ENCODE measurements around the gene OPCML. TPM values are rescaled to one million over a fixed set of nuclear protein-coding genes. Genes with fewer than 3 reads are reported as not detected.

OPCML gene
- total RNA-seq, 1 experiment from 2014 or later: not detected

- DNase-seq (ENCODE audit: low read depth, low spot score) (no peak), ATAC-seq (no peak)
- Histone ChIP-seq H3K4me1 (ENCODE audit: control insufficient read depth, insufficient read depth, low read length) (no peaks in the 10 kb centered on the region), H3K9me3 (ENCODE audit: control insufficient read depth, insufficient read depth, low read depth, low read length) (no peaks in the 10 kb centered on the region), H3K27ac (ENCODE audit: low read length) (no peak overlapping the region), H3K27me3 (ENCODE audit: control insufficient read depth, insufficient read depth, low read length) (no peaks in the 10 kb centered on the region), H3K36me3 (ENCODE audit: control insufficient read depth, insufficient read depth, low read length) (no peaks in the 10 kb centered on the region), H3K4me3 (ENCODE audit: low read depth in 2 of 2, low read length in 2 of 2) (no peak overlapping the region)
- no TSS peak for BruUV-seq (replicated peaks)
- in situ Hi-C loops (cut with HindIII; ENCODE audit: low pct_unique_long_range_greater_than_20kb, low sequenced_read_pairs) (no loop called here), intact Hi-C loops (cut with micrococcal nuclease; ENCODE audit: unreplicated experiment) (no loop called here)
- TF ChIP-seq POLR2AphosphoS5 (IDR thresholded peaks at IDR 0.05; ENCODE audit: low read depth, low read length) (no peak), TCF7L2 (IDR thresholded peaks at IDR 0.05; ENCODE audit: low read depth, low read length) (no peak), SIN3A (IDR thresholded peaks at IDR 0.05; ENCODE audit: borderline replicate concordance, insufficient read depth, low read depth, low read length) (no peak)
- POLR2A ChIA-PET: no interaction called here
- CTCF ChIA-PET: no interaction called here
These were observed 527.9 kb downstream of the OPCML start for GRCh38 chr11:133004369-133004768.

GRCh38 chr11:132999516-132999915, 532.8 kb downstream of the OPCML start:
- no peak for DNase-seq (ENCODE audit: low read depth, low spot score)
- Histone ChIP-seq H3K4me3 (ENCODE audit: low read depth in 2 of 2, low read length in 2 of 2) (no peak overlapping the region), H3K27ac (ENCODE audit: low read length) (no peak overlapping the region), H3K4me1 (ENCODE audit: control insufficient read depth, insufficient read depth, low read length) (no peaks in the 10 kb centered on the region), H3K36me3 (ENCODE audit: control insufficient read depth, insufficient read depth, low read length) (no peaks in the 10 kb centered on the region), H3K27me3 (ENCODE audit: control insufficient read depth, insufficient read depth, low read length) (peaks cover 5% of the 10 kb centered on the region), H3K9me3 (ENCODE audit: control insufficient read depth, insufficient read depth, low read depth, low read length) (no peaks in the 10 kb centered on the region)
- intact Hi-C loops (cut with micrococcal nuclease; ENCODE audit: unreplicated experiment): no loop called here
- TF ChIP-seq SIN3A (IDR thresholded peaks at IDR 0.05; ENCODE audit: borderline replicate concordance, insufficient read depth, low read depth, low read length) (no peak), TCF7L2 (IDR thresholded peaks at IDR 0.05; ENCODE audit: low read depth, low read length) (no peak), POLR2AphosphoS5 (IDR thresholded peaks at IDR 0.05; ENCODE audit: low read depth, low read length) (no peak), CTCF (IDR thresholded peaks at IDR 0.05) (no peak), REST (IDR thresholded peaks at IDR 0.05; ENCODE audit: insufficient read depth in 1 of 2, low read depth in 2 of 2, low read length in 1 of 2) (no peak)
- CTCF ChIA-PET: interaction anchor here (0.9 kb wide), 1 partner anchor 59 kb away, joined by 3 read pairs; no protein-coding TSS in a partner anchor
- BruUV-seq (replicated peaks): no TSS peak
- POLR2A ChIA-PET: no interaction called here
- no peak for ATAC-seq
- in situ Hi-C loops (cut with HindIII; ENCODE audit: low pct_unique_long_range_greater_than_20kb, low sequenced_read_pairs): no loop called here

- ATAC-seq: no peak
- no peaks in the 10 kb centered on the region for H3K9me3 ChIP-seq (ENCODE audit: control insufficient read depth, insufficient read depth, low read depth, low read length)
- no peak overlapping the region for H3K27ac ChIP-seq (ENCODE audit: low read length)
- intact Hi-C loops (cut with micrococcal nuclease; ENCODE audit: unreplicated experiment): no loop called here
- ChIA-PET CTCF (interaction anchor here (0.9 kb wide), 1 partner anchor 59 kb away, joined by 3 read pairs; no protein-coding TSS in a partner anchor), POLR2A (no interaction called here)
- H3K36me3 ChIP-seq (ENCODE audit: control insufficient read depth, insufficient read depth, low read length): no peaks in the 10 kb centered on the region
- DNase-seq (ENCODE audit: low read depth, low spot score): no peak
- no peak overlapping the region for H3K4me3 ChIP-seq (ENCODE audit: low read depth in 2 of 2, low read length in 2 of 2)
- no peak for TF ChIP-seq TCF7L2 (IDR thresholded peaks at IDR 0.05; ENCODE audit: low read depth, low read length)
- no peak for TF ChIP-seq SIN3A (IDR thresholded peaks at IDR 0.05; ENCODE audit: borderline replicate concordance, insufficient read depth, low read depth, low read length)
- no peak for TF ChIP-seq POLR2AphosphoS5 (IDR thresholded peaks at IDR 0.05; ENCODE audit: low read depth, low read length)
- no peak for TF ChIP-seq REST (IDR thresholded peaks at IDR 0.05; ENCODE audit: insufficient read depth in 1 of 2, low read depth in 2 of 2, low read length in 1 of 2)
- no peak for TF ChIP-seq CTCF (IDR thresholded peaks at IDR 0.05)
- BruUV-seq (replicated peaks): no TSS peak
- no peaks in the 10 kb centered on the region for H3K4me1 ChIP-seq (ENCODE audit: control insufficient read depth, insufficient read depth, low read length)
- peaks cover 5% of the 10 kb centered on the region for H3K27me3 ChIP-seq (ENCODE audit: control insufficient read depth, insufficient read depth, low read length)
- in situ Hi-C loops (cut with HindIII; ENCODE audit: low pct_unique_long_range_greater_than_20kb, low sequenced_read_pairs): no loop called here
These were observed 533.3 kb downstream of the OPCML start for GRCh38 chr11:132999031-132999430.
